NCI-H1694 (cell line): ENCODE results near the gene WDR31.

Experiments
- DNase-seq: peaks from one replicate; lab custom pipeline; 2025; lab: John Stamatoyannopoulos, UW

Gene WDR31

DNA sequence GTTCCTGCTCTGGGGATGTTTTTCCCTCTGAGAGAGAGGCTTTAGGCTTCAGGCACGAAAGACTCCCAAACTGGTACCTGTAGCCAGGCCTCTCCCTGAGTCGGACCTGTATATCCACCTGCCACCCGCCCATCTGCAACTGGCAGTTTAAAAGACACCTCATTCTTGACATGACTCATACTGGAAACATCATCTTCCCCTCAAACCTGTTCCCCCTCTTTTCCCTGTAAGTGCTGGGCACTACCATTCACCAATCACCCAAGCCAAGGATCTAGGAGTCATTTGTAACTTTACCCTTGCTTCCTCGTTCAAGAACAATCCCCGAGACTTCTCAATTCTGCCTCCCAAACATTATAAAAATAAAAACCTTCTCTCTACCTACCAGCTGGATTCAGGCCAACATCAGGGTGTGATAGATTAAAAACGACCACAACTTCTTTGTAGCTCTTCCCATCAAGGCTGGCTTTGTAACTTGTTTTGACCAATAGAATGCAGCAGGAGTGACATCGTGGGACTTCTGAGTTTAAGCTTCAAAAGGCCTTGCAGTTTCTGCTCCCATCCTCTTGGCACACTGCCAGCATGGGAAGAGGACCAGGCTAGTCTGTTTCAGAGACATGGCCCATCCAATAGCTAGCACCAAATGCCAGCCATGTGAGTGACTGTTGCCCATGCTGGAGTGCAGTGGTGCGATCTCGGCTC, 1.8 kb upstream of the WDR31 start:
- no peak for DNase-seq

DNA sequence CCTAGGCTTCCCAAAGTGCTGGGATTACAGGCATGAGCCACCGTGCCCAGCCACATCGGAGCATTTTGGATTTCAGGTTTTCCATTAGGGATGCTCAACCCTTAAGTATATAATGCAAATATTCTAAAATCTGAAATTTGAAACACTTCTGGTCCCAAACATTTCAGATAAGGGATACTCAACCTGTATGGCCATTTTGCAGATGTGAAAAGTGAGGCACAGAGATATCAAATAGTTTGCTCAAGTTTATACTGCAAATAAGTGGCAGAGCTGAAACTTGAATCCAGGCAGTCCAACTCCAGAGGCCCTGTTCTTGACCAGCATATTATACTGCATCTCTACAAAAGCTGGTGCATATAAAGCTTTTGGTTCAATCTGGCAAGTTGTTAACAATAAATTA, 2.4 kb downstream of the WDR31 start:
- no peak for DNase-seq

- DNase-seq = no peak
Measured at GRCh38 chr9:113331780-113332179, 8.3 kb downstream of the WDR31 start.

DNA sequence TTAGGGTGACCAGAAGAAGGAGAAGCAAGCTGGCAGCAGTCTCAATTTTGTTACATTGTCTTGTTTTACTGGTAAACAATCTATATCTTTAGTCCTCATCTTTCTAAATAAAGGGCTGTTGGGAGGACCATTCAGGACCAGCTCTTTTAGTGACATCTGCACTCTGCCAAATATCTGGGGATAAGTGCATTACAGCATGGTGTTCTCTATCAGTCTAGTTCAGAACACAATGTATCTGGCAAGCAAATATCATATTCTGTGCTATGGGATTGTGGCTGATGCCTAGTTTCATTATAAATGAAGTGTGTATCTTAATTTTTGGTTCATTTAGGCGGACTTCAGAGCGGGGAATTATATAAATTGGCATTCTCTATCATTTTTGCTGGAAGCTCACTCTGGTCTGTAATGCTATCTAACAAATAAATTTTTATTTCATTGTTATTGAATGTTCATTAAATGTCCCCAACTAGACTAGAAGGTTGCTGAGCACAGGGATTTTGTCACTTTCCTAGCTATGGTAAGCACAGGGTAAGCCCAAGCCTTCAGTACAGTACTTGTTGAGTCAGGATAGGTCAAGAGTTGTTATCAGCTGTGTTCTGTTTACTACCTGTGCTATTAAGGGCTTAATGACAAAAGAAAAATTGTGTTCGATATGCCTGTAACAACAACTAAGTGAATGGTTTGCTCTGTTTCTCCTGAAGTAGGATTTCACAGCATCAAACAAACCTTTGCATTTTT, 11.9 kb downstream of the WDR31 start:
- no peak for DNase-seq

- DNase-seq = no peak
Measured at GRCh38 chr9:113326230-113326629, 13.8 kb downstream of the WDR31 start.

GRCh38 chr9:113322671-113323070, 17.4 kb downstream of the WDR31 start:
- no peak for DNase-seq

- DNase-seq = no peak
Measured at GRCh38 chr9:113320051-113320450, 20.0 kb downstream of the WDR31 start.

GRCh38 chr9:113319054-113319453, 21.0 kb downstream of the WDR31 start:
- no peak for DNase-seq

DNA sequence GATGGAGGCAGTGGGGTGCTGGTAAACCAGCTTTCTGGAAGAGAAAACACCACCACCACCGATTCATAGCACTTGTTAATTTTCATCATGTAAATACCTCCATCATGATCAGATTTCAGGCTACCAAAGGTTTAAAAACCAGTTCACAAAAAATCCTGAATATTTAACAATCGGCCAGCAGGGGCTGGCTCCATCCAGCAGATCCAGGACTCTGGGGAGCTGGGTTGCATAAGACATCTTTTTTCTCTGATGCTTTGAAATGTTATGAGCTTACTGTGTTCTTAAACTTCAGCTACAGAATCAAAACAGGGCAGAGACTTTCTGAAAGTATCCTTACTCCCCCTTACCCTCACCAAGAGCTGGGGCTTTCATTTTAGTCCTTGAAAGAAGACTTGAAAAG, 22.3 kb downstream of the WDR31 start:
- no peak for DNase-seq

DNA sequence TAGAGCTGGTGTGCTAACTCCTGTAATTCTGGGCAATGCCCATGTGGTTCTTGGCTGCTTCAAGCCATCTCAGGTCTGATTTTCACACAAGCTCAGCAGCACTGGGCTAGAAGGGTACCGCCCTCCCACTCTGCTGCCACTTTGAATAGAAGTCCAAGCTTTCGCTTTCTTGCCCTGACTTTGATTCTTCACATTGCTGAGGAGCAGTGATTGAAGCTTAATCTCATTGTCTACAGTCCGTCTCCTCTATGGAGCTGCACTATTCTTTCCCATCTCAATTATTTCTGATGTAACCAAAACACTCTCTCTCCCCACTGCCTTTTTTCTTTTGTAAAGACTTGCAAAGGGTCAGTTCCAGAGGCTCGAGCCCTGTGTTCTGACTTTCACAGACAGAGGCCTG, 24.0 kb downstream of the WDR31 start:
- no peak for DNase-seq

GRCh38 chr9:113315231-113315630, 24.8 kb downstream of the WDR31 start:
- no peak for DNase-seq

GRCh38 chr9:113313261-113313660, 26.8 kb downstream of the WDR31 start:
- no peak for DNase-seq

DNA sequence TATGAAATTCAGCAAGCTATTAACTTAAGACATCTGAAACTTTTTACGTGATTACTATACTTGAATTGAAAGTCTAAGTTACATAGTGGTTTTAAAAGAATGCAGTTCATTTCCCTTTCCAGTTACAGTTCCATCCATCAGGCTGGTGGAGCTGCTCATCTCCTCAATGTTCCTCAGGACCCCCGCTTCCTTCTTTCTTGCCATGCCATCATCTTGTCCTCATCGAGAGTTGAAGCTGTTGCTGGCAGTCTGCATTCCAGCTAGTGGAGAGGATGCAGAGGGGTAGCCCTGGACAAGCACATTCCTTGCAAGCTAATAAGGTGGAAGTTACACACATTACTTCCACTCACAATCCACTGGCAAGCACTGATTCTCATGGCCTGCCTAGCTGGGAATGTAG, 28.1 kb downstream of the WDR31 start:
- no peak for DNase-seq

DNA sequence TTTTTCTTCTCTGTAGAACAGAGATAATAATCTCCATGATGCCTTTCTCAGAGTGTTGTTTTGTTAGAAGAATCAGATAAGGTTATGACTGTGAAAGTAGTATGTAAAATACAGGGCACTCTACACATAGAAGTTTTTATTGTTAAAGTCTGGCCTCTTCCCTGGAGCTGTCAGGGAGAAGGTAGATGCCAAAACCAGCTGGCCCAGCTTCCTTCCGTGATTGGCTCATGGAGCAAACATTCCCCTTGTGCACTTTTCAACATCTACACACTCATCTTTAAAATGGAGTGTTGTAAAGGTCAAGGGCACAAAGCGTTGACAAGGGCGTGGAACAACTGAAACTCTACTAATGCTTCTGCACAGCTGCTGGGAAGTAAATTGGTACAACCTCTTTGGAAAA, 29.5 kb downstream of the WDR31 start:
- no peak for DNase-seq

GRCh38 chr9:113309204-113309813, 30.8 kb downstream of the WDR31 start:
- DNase-seq = peak; percentile 14

- no peak for DNase-seq
Measured at GRCh38 chr9:113307396-113307975, 32.6 kb downstream of the WDR31 start.

DNA sequence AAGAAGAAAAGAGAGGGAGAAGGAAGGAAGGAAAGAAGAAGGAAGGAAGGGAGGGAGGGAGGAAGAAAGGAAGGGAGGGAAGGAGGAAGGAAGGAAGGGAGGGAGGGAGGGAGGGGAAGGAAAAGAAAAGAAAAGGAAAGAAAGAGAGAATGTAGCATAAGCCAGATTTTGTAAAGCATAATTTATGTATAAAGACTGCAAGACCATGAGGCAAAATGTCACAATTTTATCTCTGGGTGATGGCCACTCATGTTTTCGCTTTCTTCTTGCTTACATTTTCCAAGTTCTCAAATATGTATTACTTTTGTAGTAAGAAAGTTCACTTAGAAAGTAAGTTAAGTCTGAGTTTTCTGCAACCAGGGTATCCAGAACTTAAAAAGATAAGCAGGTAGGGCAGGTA, 33.5 kb downstream of the WDR31 start:
- no peak for DNase-seq

DNA sequence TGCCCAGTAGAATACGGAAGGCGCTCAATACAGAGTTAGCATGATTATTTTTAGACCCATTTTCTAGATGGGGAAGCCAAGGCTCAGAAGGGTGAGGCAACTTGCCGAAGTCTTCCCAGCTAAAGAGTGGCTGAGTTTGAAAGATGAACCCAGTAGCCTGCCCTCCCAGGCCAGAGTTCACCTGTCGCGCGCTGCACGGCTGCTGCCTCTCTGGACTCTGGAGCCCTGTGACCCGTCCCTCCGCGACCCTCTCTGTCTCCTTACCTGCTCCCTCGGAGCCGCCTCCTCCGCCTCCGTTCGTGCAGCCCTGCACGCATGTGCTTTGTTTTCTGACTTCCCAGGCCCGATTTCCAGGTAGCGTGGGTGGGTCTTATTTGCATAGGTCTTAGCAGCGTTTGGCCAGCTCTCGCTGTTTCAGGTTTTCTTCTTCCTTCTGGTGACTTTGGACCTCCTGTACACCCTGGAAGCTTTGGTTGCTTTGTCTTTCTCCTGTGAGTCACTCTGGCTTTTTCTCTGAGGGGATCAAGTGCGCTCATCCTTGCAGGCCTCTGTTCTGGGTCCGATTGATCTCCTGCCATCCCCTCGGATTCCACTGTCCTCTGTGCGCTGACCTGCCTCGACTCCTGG, 37.2 kb downstream of the WDR31 start, which contains the start of gene RNF183:
RNF183 (minus strand) TSS at position 585 of the 627 bp plus-strand sequence. CDS start 5,192 bp downstream, outside the sequence.
- DNase-seq = no peak

GRCh38 chr9:113301548-113301947, 38.5 kb downstream of the WDR31 start:
- no peak for DNase-seq

DNA sequence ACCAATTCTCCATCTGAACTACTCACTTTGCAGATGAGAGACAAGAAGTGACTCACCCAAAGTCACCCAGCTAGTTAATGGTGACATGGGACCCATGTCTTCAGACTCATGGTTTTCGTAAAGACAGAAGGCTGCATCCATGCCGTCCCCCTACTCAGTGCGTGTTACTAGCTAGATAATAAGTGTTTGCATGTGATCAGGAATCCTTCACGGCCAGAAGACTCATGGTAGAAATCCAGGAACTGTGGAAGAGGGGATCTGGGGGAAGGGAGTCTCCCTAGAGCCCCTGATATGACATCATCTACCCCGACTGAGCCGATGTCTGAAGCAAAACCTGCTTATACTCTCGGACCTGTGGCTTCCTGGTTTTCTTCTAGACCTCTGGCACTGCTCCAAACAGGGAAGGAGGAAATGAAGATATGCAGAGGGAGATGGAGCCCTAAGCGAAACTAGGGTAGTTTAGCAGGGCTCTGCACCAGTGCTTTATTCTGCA, 40.2 kb downstream of the WDR31 start:
- DNase-seq = no peak

GRCh38 chr9:113298924-113299770, 40.9 kb downstream of the WDR31 start:
- no peak for DNase-seq
